GM12878 (cell line): ENCODE data around the gene TIFAB. TPM values are rescaled to one million over a fixed set of nuclear protein-coding genes. Genes with fewer than 3 reads are reported as not detected.

Source experiments
- ATAC-seq: fragments of 200-7000 bp; cut with Tn5 transposase; 3 replicates; pipeline ENCODE4 v1.9.1; 2020; ENCODE audit warnings: mild to moderate bottlenecking, moderate library complexity
- BruUV-seq: library from RNA; stranded (reverse); fragments of 400-500 nt; replicated peaks from 2 replicates; lab custom pipeline; 2021; lab: Mats Ljungman, UMichigan
- CTCF ChIA-PET: fragments of 300-600 bp; sonication (Branson Sonifier 250); formaldehyde crosslinking; extraction: SDS; loops from one replicate; lab custom pipeline; 2021; ENCODE audit warnings: inconsistent platforms; lab: Yijun Ruan, JAX
- POLR2A ChIA-PET: fragments of 350-600 bp; formaldehyde crosslinking; extraction: SDS; loops from one replicate; lab custom pipeline; 2021; ENCODE audit warnings: inconsistent platforms; lab: Charles Lee
- RAD21 ChIA-PET: fragments of 300-600 bp; sonication (Branson Sonifier 250); formaldehyde crosslinking; loops from one replicate; lab custom pipeline; 2023; ENCODE audit warnings: antibody characterized with exemption; ENCODE audit not compliant: unreplicated experiment; lab: Charles Lee
- SMC1A ChIA-PET: fragments of 300-600 bp; sonication (Branson Sonifier 250); formaldehyde crosslinking; loops from one replicate; lab custom pipeline; 2023; ENCODE audit not compliant: unreplicated experiment, uncharacterized antibody; lab: Charles Lee
- DNase-seq: peaks from one replicate; pipeline ENCODE4 v3.0.0-alpha.2; 2011; ENCODE audit warnings: low read depth, low spot score
- FAIRE-seq: peaks from 3 replicates; lab custom pipeline; 2011; peaks lifted over from hg19 to GRCh38; lab: Jason Lieb, UNC
- H2AFZ ChIP-seq: 2 replicates; pipeline ENCODE4 v1.6.0; 2011; ENCODE audit warnings: low read depth, low read length, control low read depth; ENCODE audit not compliant: control insufficient read depth
- H3K27ac ChIP-seq: 2 replicates; pipeline ENCODE4 v1.5.1; 2011; ENCODE audit warnings: control low read depth; ENCODE audit not compliant: control insufficient read depth, insufficient read depth
- H3K27me3 ChIP-seq, 2 experiments: replicated peaks in 1 of 2; 2 replicates each; pipeline versions ENCODE4 v1.6.0 to v1.6.1; 2011; ENCODE audit warnings: low read length in 1 of 2; ENCODE audit not compliant: control insufficient read depth in 2 of 2, insufficient read depth in 2 of 2
- H3K36me3 ChIP-seq, 2 experiments: 2 replicates each; pipeline ENCODE4 v1.5.1; 2011; ENCODE audit warnings: low read length in 1 of 2; ENCODE audit not compliant: control insufficient read depth in 2 of 2, insufficient read depth in 2 of 2
- H3K4me1 ChIP-seq: 2 replicates; pipeline ENCODE4 v1.6.1; 2011; ENCODE audit warnings: mild to moderate bottlenecking, low read length, moderate library complexity, mixed read lengths; ENCODE audit not compliant: control insufficient read depth, insufficient read depth
- H3K4me2 ChIP-seq: 2 replicates; pipeline ENCODE4 v1.6.0; 2011; ENCODE audit warnings: control low read depth; ENCODE audit not compliant: control insufficient read depth, insufficient read depth
- H3K4me3 ChIP-seq: fragments of 200-600 bp; sonication (generic); 2 replicates; pipeline ENCODE4 v1.5.1; 2016
- H3K79me2 ChIP-seq: 2 replicates; pipeline ENCODE4 v1.6.0; 2011; ENCODE audit warnings: low read length; ENCODE audit not compliant: control insufficient read depth, insufficient read depth
- H3K9ac ChIP-seq: 2 replicates; pipeline ENCODE4 v1.8.0; 2011; ENCODE audit warnings: low read length, control low read depth, mixed read lengths; ENCODE audit not compliant: control insufficient read depth, insufficient read depth
- H3K9me3 ChIP-seq: replicated peaks from 3 replicates; pipeline ENCODE4 v1.5.1; 2011; ENCODE audit warnings: mild to moderate bottlenecking, low read length; ENCODE audit not compliant: control insufficient read depth, insufficient read depth
- H4K20me1 ChIP-seq: 2 replicates; pipeline ENCODE4 v1.6.0; 2011; ENCODE audit not compliant: control insufficient read depth, insufficient read depth
- DPF2 ChIP-seq: fragments of 450-650 bp; IDR thresholded peaks from 2 replicates; pipeline ENCODE4 v1.6.1; 2017; ENCODE audit warnings: mild to moderate bottlenecking
- EP300 ChIP-seq, 2 experiments: fragments of 150-350 bp in 1 of 2; IDR thresholded peaks; 2 replicates each; pipeline ENCODE4 v1.6.1; 2011 to 2012; ENCODE audit warnings: low read depth in 2 of 2, low read length in 2 of 2, borderline replicate concordance in 1 of 2, improper control_type of control experiment in 1 of 2, inconsistent platforms in 1 of 2; ENCODE audit not compliant: control insufficient read depth in 1 of 2
- IRF3 ChIP-seq: fragments of 450-650 bp; IDR thresholded peaks from 2 replicates; pipeline ENCODE4 v1.6.1; 2014; ENCODE audit warnings: mild to moderate bottlenecking
- NKRF ChIP-seq: fragments of 450-650 bp; conservative IDR thresholded peaks from 2 replicates; pipeline ENCODE4 v1.6.1; 2017; ENCODE audit warnings: mild to moderate bottlenecking, moderate library complexity
- RAD51 ChIP-seq: fragments of 450-650 bp; IDR thresholded peaks from 2 replicates; pipeline ENCODE4 v1.6.1; 2016; ENCODE audit warnings: moderate library complexity, mild to moderate bottlenecking, inconsistent platforms
- TAF1 ChIP-seq: IDR thresholded peaks from 2 replicates; pipeline ENCODE4 v1.6.1; 2011; ENCODE audit warnings: mild to moderate bottlenecking, low read depth, low read length, borderline replicate concordance
- WGBS: methylation state at CpG from one replicate; pipeline ENCODE4 v1.1.6; 2016; ENCODE audit warnings: low lambda C conversion rate; ENCODE audit not compliant: insufficient replicate concordance, insufficient coverage; ENCODE audit errors: missing lambda C conversion rate; 5-methylcytosine and 5-hydroxymethylcytosine counted together
- in situ Hi-C: fragments of 300-500 bp; cut with MboI; formaldehyde crosslinking; loops from 9 replicates; pipeline ENCODE4 v1.14.3; 2018; ENCODE audit warnings: mixed read lengths
- intact Hi-C: fragments of 100-400 bp; cut with micrococcal nuclease; formaldehyde crosslinking; loops from one replicate; pipeline ENCODE4 v1.14.2; 2022; ENCODE audit not compliant: unreplicated experiment
- polyA plus RNA-seq, 11 experiments: library from polyadenylated mRNA; depleted of rRNA in 4 of 11; unstranded in 6 of 11; stranded (reverse) in 5 of 11; fragments of >200 nt; fragmentation: Nextera tagmentation in 4 of 11; fragmentation: Illumina TruSeq in 1 of 11; extraction: Ambion mirVana in 4 of 11; extraction: Trizol in 1 of 11; gene quantifications; 1 replicate in 1 of 11; 2 replicates in 10 of 11; pipeline versions ENCODE4 v1.2.1 to v1.2.3, GENCODE V29; 2011 to 2016; ENCODE audit warnings: inconsistent platforms in 2 of 11, missing spikeins in 2 of 11, low read depth in 1 of 11
- total RNA-seq, 4 experiments: library from RNA; depleted of rRNA in 3 of 4; stranded (reverse); fragments of >200 nt in 3 of 4; fragmentation: Illumina TruSeq in 1 of 4; extraction: Trizol in 1 of 4; gene quantifications; 2 replicates each; pipeline versions ENCODE4 v1.2.1 to v1.2.3, GENCODE V29; 2013 to 2021

Gene TIFAB
- total and polyA plus RNA-seq, 10 of the 15 experiments (the other 5 are each of a cell fraction or from before 2014, with no cell fraction given), result not detected

DNA sequence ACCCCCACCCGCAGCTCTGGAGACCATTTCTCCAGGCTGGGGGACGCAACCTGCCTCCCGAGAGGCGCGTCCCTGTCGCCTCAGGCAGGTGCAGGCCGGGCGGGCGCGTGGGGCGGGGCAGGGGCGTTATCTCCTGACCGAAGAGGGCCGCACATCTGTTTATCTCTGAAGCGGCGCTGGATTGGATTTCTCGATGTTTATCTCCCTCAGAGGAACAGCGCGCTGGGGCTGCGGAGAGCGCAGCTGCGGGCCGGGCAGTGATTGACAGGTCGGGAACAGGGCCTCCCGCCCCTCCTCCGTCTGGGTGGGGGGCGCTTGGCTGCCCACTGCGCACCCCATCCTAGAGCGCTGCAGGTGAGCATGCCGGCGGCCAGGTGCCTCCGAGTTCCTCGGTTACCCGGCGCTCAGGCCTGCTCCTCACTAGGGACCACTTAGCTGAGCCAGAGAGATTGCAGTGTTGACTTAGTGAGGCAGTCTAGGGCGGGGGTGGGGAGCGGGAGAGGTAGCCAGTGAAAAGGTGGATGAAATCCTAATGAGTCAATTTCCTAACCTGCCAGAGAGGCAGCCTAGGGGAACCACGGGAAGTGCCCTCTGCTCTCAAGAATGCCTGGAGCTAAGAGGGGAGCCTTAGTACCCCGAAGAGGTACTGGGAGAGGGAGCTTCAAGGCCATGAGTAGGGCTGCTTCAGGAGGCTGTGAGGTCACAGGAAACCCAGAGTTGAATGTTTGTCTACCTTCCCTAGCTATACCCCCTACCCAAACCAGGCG is 39.6 kb upstream of the TIFAB start:
- Histone ChIP-seq H3K27me3 (peaks cover 10 to 20% of the 10 kb centered on the region in 2 experiments; a peak in 3 of 4 replicates), H2AFZ (no peak overlapping the region), H3K4me2 (no peak overlapping the region), H3K36me3 (no peaks in the 10 kb centered on the region), H3K9me3 (no peaks in the 10 kb centered on the region), H3K27ac (no peak overlapping the region), H3K9ac (no peak overlapping the region), H3K4me3 (no peak overlapping the region), H3K4me1 (no peaks in the 10 kb centered on the region), H4K20me1 (no peaks in the 10 kb centered on the region; the same call in 1 of the 2 replicates)
- in situ Hi-C loops, result no loop called here
- intact Hi-C loops, result no loop called here
- no TSS peak for BruUV-seq
- WGBS, result 31% methylated on average over 37 of the region's 40 CpGs
- FAIRE-seq (no peak), DNase-seq (no peak), ATAC-seq (no peak)
- ChIA-PET SMC1A (no interaction called here), POLR2A (no interaction called here), RAD21 (no interaction called here), CTCF (interaction anchor here (1.0 kb wide), 1 partner anchor 61 kb away, joined by 4 read pairs; no protein-coding TSS in a partner anchor)
- no peak for TF ChIP-seq IRF3
- TF ChIP-seq TAF1, result no peak
- no peak for TF ChIP-seq RAD51
- TF ChIP-seq NKRF, result no peak
- no peak for TF ChIP-seq DPF2
- no peak for TF ChIP-seq EP300 (IDR thresholded peaks at IDR 0.05; ENCODE audit: borderline replicate concordance in 1 of 2, control insufficient read depth in 1 of 2, low read depth in 2 of 2, low read length in 2 of 2)
- TF ChIP-seq, all 136 proteins: peak for 0
- no peaks in the 10 kb centered on the region for H3K79me2 ChIP-seq
